NT2/D1 (cell line): ENCODE measurements around the gene SLC7A9.

ENCODE experiments used
- SUZ12 ChIP-seq: IDR thresholded peaks from 2 replicates; pipeline ENCODE4 v1.6.1; 2011; ENCODE audit not compliant: insufficient read length, insufficient read depth; ENCODE audit errors: extremely low read depth
- ZNF274 ChIP-seq: IDR thresholded peaks from 2 replicates; pipeline ENCODE4 v1.6.1; 2011; ENCODE audit warnings: mild to moderate bottlenecking, low read depth, low read length

DNA sequence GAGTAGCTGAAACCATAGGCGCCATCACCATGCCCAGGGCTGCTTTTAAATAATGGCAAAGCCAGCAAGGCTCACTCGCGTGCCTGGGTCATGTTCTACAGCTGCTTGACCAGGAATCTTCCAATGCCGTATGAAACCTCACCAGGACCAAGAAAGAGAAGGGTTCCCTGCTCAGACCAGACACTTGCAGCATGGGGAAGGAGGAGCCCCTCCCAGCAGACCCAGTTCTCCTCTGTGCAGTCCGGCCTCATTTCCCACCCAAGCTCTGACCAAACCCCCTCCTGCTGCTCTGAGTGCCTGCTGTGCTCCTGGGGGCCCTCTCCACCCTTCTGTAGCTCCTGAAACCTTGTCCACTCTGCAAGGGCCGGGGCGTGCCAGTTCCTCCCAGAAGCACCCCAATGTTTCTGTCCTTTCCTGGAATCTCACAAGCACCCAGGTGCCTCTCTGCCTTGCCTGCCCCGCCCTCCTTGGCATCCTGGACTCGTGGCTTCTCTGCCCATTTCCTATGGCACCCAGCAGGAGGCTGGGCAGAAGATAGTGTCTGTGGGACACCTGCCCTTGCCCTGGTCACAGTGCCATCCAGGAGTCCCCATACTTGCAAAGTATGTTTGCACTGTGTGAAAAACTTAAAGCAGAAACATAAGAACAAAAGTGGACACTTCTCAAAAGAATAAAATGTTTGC is 6.8 kb upstream of the SLC7A9 start:
- TF ChIP-seq ZNF274 (no peak), SUZ12 (no peak)
